Hepatocyte (in vitro differentiated cells): ENCODE measurements around the gene OR5L2. TPM values are rescaled to one million over a fixed set of nuclear protein-coding genes. Genes with fewer than 3 reads are reported as not detected.

Experiments used
- DNase-seq: peaks from one replicate; pipeline ENCODE4 v3.0.0-alpha.2; 2016; ENCODE audit warnings: low spot score
- H2AFZ ChIP-seq: fragments of 200-600 bp; sonication (generic); 2 replicates; pipeline ENCODE4 v1.6.0; 2016; ENCODE audit warnings: antibody characterized with exemption, mild to moderate bottlenecking
- H3K27ac ChIP-seq: fragments of 200-600 bp; sonication (generic); 2 replicates; pipeline ENCODE4 v1.5.1; 2016; ENCODE audit warnings: mild to moderate bottlenecking
- H3K27me3 ChIP-seq: fragments of 200-600 bp; sonication (generic); 2 replicates; pipeline ENCODE4 v1.6.1; 2016
- H3K36me3 ChIP-seq: fragments of 200-600 bp; sonication (generic); replicated peaks from 2 replicates; pipeline ENCODE4 v1.5.1; 2016; ENCODE audit warnings: low read depth; ENCODE audit not compliant: insufficient read depth
- H3K4me1 ChIP-seq: fragments of 200-600 bp; sonication (generic); 2 replicates; pipeline ENCODE4 v1.5.1; 2016; ENCODE audit warnings: mild to moderate bottlenecking, moderate library complexity; ENCODE audit not compliant: insufficient read depth
- H3K4me2 ChIP-seq: fragments of 200-600 bp; sonication (generic); 2 replicates; pipeline ENCODE4 v1.6.0; 2016
- H3K4me3 ChIP-seq: fragments of 200-600 bp; sonication (generic); 2 replicates; pipeline ENCODE4 v1.5.1; 2016; ENCODE audit warnings: mild to moderate bottlenecking
- H3K79me2 ChIP-seq: fragments of 200-600 bp; sonication (generic); 2 replicates; pipeline ENCODE4 v1.6.0; 2017; ENCODE audit warnings: mild to moderate bottlenecking
- H3K9me2 ChIP-seq: fragments of 200-600 bp; sonication (generic); replicated peaks from 2 replicates; pipeline ENCODE4 v1.6.0; 2017; ENCODE audit warnings: mild to moderate bottlenecking; ENCODE audit not compliant: insufficient read depth
- H3K9me3 ChIP-seq: fragments of 200-600 bp; sonication (generic); 2 replicates; pipeline ENCODE4 v1.5.1; 2016; ENCODE audit warnings: low read depth, mild to moderate bottlenecking
- H4K20me1 ChIP-seq: fragments of 200-600 bp; sonication (generic); 2 replicates; pipeline ENCODE4 v1.6.0; 2016; ENCODE audit warnings: mild to moderate bottlenecking; ENCODE audit not compliant: insufficient read depth, poor library complexity, severe bottlenecking
- EZH2 ChIP-seq: fragments of 200-600 bp; sonication (generic); IDR thresholded peaks from 2 replicates; pipeline ENCODE4 v1.6.1; 2016; ENCODE audit warnings: antibody characterized with exemption, mild to moderate bottlenecking, borderline replicate concordance
- EZH2phosphoT487 ChIP-seq: fragments of 200-600 bp; sonication (generic); IDR thresholded peaks from one replicate; pipeline ENCODE4 v1.6.1; 2018; ENCODE audit warnings: antibody characterized with exemption, mild to moderate bottlenecking, low read depth, moderate library complexity; ENCODE audit not compliant: unreplicated experiment, severe bottlenecking
- WGBS: methylation state at CpG from one replicate; pipeline ENCODE4 v1.1.6; 2016; ENCODE audit warnings: low lambda C conversion rate; ENCODE audit errors: missing lambda C conversion rate; 5-methylcytosine and 5-hydroxymethylcytosine counted together
- polyA plus RNA-seq: library from polyadenylated mRNA; unstranded; fragments of >200 nt; fragmentation: Nextera tagmentation; extraction: Ambion mirVana; gene quantifications from 2 replicates; pipeline ENCODE4 v1.2.1, GENCODE V29; 2016
- total RNA-seq: library from RNA; depleted of rRNA; stranded (reverse); fragments of >200 nt; gene quantifications from 2 replicates; pipeline ENCODE4 v1.2.3, GENCODE V29; 2014
- TF ChIP-seq, protein P1 (sequence below): fragments of 200-600 bp; sonication (generic); IDR thresholded peaks from 2 replicates; pipeline ENCODE4 v1.5.1; 2016; ENCODE audit warnings: antibody characterized with exemption, mild to moderate bottlenecking; ENCODE audit not compliant: poor library complexity

The OR5L2 gene
- total and polyA plus RNA-seq, 2 experiments from 2014 or later: not detected

DNA sequence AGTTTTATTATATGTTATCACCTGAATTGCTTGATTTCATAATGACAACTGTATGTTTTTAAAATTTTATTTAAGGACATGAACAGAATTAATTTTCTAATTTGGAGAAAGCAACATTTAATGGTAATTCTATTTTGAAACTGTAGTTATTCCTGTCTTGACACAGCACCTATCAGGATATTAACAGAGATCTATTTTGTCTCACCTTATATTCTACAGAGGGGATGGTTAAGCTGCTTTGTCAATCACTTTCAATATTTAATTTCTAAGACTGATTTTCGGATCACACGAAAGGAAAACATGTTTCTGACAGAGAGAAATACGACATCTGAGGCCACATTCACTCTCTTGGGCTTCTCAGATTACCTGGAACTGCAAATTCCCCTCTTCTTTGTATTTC, 11.4 kb downstream of the OR5L2 start, which contains the start of gene OR5D16:
Gene OR5D16, plus strand, starts transcription at position 301 of the 400 bp plus-strand sequence. Its CDS starts 0 bp downstream, at position 301.
- no peak within 1 kb of the TSS for H3K4me2 ChIP-seq
- no peaks in the 10 kb centered on the region for H3K9me3 ChIP-seq
- H3K36me3 ChIP-seq: no peaks in the 10 kb centered on the region
- no peaks in the 10 kb centered on the region for H3K4me1 ChIP-seq
- H2AFZ ChIP-seq: no peak within 1 kb of the TSS
- no peak within 1 kb of the TSS for H3K4me3 ChIP-seq
- H3K27ac ChIP-seq: no peak within 1 kb of the TSS
- no peaks in the 10 kb centered on the region for H3K79me2 ChIP-seq
- H4K20me1 ChIP-seq: no peaks in the 10 kb centered on the region
- TF ChIP-seq, protein P1, sequence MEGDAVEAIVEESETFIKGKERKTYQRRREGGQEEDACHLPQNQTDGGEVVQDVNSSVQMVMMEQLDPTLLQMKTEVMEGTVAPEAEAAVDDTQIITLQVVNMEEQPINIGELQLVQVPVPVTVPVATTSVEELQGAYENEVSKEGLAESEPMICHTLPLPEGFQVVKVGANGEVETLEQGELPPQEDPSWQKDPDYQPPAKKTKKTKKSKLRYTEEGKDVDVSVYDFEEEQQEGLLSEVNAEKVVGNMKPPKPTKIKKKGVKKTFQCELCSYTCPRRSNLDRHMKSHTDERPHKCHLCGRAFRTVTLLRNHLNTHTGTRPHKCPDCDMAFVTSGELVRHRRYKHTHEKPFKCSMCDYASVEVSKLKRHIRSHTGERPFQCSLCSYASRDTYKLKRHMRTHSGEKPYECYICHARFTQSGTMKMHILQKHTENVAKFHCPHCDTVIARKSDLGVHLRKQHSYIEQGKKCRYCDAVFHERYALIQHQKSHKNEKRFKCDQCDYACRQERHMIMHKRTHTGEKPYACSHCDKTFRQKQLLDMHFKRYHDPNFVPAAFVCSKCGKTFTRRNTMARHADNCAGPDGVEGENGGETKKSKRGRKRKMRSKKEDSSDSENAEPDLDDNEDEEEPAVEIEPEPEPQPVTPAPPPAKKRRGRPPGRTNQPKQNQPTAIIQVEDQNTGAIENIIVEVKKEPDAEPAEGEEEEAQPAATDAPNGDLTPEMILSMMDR: no peak
- H3K27me3 ChIP-seq: no peaks in the 10 kb centered on the region
- WGBS: 49% methylated on average over 3 of the region's 3 CpGs
- DNase-seq: no peak
- no peaks in the 10 kb centered on the region for H3K9me2 ChIP-seq

DNA sequence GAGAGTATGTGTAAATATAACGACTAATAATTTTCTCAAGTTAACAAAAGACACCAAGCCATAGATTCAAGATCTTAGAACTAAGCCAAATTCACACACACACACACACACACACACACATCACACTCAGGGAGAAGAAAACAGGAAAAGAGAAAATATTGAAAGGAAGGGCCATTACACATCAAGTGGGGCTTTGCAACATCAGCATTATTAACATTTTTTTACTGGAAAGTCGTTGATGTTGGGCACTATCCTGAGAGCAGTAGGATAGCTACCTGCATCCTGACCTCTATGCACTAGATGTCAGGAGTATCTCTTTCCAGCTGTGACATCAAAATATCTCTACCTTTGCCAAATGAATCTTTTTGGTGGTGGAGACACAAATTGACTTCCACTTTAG, 20.4 kb downstream of the OR5L2 start:
- H3K36me3 ChIP-seq: no peaks in the 10 kb centered on the region
- TF ChIP-seq EZH2phosphoT487 (no peak), EZH2 (no peak)
- TF ChIP-seq, protein P1: no peak
- no peak overlapping the region for H2AFZ ChIP-seq
- H3K27ac ChIP-seq: no peak overlapping the region
- no peaks in the 10 kb centered on the region for H3K79me2 ChIP-seq
- H3K4me3 ChIP-seq: no peak overlapping the region
- H3K4me2 ChIP-seq: no peak overlapping the region
- H4K20me1 ChIP-seq: no peaks in the 10 kb centered on the region
- no peaks in the 10 kb centered on the region for H3K27me3 ChIP-seq
- no peak for DNase-seq
- no peaks in the 10 kb centered on the region for H3K9me2 ChIP-seq
- no peaks in the 10 kb centered on the region for H3K4me1 ChIP-seq
- WGBS: 38% methylated on average over 2 of the region's 2 CpGs
- peaks cover 11% of the 10 kb centered on the region for H3K9me3 ChIP-seq

DNA sequence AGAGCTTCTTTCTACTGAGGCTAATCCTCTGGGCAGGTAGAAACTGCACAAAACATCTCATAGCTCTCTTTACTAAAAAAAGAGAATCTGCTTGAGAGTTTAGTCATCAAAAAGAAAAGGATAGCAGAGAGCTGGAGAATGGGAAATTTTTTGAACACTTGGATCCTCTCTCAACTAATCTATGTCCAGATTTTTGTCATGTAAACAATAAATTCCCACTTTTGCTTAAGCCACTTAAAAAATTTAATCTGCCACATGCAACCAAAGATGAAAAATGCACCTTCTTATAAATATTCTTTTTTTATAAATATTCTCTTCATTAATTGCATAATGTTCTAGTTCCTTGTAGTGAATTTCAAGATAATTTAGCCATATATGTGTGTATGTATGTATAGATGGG, 22.0 kb downstream of the OR5L2 start:
- H3K9me2 ChIP-seq: no peaks in the 10 kb centered on the region
- peaks cover 11% of the 10 kb centered on the region for H3K9me3 ChIP-seq
- H3K27ac ChIP-seq: no peak overlapping the region
- no peaks in the 10 kb centered on the region for H4K20me1 ChIP-seq
- H3K79me2 ChIP-seq: no peaks in the 10 kb centered on the region
- no peaks in the 10 kb centered on the region for H3K27me3 ChIP-seq
- H3K36me3 ChIP-seq: no peaks in the 10 kb centered on the region
- DNase-seq: no peak
- no peak overlapping the region for H3K4me2 ChIP-seq
- TF ChIP-seq, protein P1: no peak
- no peak for TF ChIP-seq EZH2
- no peak for TF ChIP-seq EZH2phosphoT487
- H3K4me3 ChIP-seq: no peak overlapping the region
- H2AFZ ChIP-seq: no peak overlapping the region
- no peaks in the 10 kb centered on the region for H3K4me1 ChIP-seq

DNA sequence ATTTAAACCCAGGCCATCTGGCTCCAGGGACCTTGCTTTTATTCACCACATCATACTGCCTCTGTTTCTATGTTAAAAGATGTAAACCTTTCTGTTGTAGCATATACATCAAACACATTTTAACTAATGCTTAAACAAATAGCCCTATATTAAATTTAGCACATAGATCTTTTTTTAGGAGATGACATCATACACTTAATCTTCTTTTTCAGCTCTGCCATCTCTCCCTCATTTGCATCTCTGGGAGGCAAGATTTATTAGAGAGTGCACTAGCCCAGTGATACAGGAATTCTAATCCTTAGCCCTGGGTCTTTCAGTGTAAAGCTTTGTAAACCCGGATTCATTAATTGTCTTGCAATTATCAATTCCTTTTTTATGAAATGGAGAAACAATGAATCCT, 25.1 kb downstream of the OR5L2 start:
- WGBS: 68% methylated on average over 1 of the region's 1 CpG

More for the DNA sequence above, 25.1 kb downstream of the OR5L2 start:
- Histone ChIP-seq H3K4me3 (no peak overlapping the region), H3K27ac (no peak overlapping the region), H3K9me3 (peaks cover under 1% of the 10 kb centered on the region), H3K4me1 (no peaks in the 10 kb centered on the region), H4K20me1 (no peaks in the 10 kb centered on the region), H3K27me3 (no peaks in the 10 kb centered on the region), H3K79me2 (no peaks in the 10 kb centered on the region), H3K4me2 (no peak overlapping the region), H2AFZ (no peak overlapping the region), H3K36me3 (no peaks in the 10 kb centered on the region), H3K9me2 (no peaks in the 10 kb centered on the region)
- no peak for DNase-seq
- TF ChIP-seq, protein P1: no peak
- TF ChIP-seq EZH2 (no peak), EZH2phosphoT487 (no peak)
